OCI-LY7 (cell line): ENCODE results near the gene CISTR. TPM values are rescaled to one million over a fixed set of nuclear protein-coding genes. Genes with fewer than 3 reads are reported as not detected.
"Not testable (repeated sequence)": the region's sequence is repeated elsewhere in the genome, so short reads cannot be mapped to it uniquely, and the experiment has no call there.

Experiments
- BruUV-seq: library from RNA; stranded (reverse); fragments of 400-500 nt; replicated peaks from 2 replicates; lab custom pipeline; 2021; lab: Mats Ljungman, UMichigan
- CTCF ChIA-PET: fragments of 300-600 bp; sonication (Branson Sonifier 250); formaldehyde crosslinking; loops from one replicate; lab custom pipeline; 2022; ENCODE audit warnings: antibody characterized with exemption; ENCODE audit not compliant: unreplicated experiment; lab: Charles Lee
- POLR2A ChIA-PET: fragments of 300-600 bp; sonication (Branson Sonifier 250); formaldehyde crosslinking; loops from one replicate; lab custom pipeline; 2022; ENCODE audit warnings: antibody characterized with exemption; lab: Charles Lee
- DNase-seq: peaks from one replicate; pipeline ENCODE4 v3.0.0-alpha.2; 2015; ENCODE audit warnings: low spot score
- H2AFZ ChIP-seq: fragments of 200-600 bp; sonication (generic), shearing (Covaris generic); 2 replicates; pipeline ENCODE4 v1.6.1; 2014; ENCODE audit warnings: mild to moderate bottlenecking, antibody characterized with exemption, low read length, moderate library complexity
- H3K27ac ChIP-seq: fragments of 200-600 bp; sonication (generic); 2 replicates; pipeline ENCODE4 v1.5.1; 2014; ENCODE audit warnings: mixed run types, low read depth, mild to moderate bottlenecking, moderate library complexity, low read length, inconsistent platforms; ENCODE audit not compliant: poor library complexity, severe bottlenecking
- H3K36me3 ChIP-seq: fragments of 200-600 bp; sonication (generic); 2 replicates; pipeline ENCODE4 v1.6.1; 2014; ENCODE audit warnings: mild to moderate bottlenecking, antibody characterized with exemption, low read length, moderate library complexity, mixed read lengths; ENCODE audit not compliant: insufficient read depth
- H3K4me1 ChIP-seq: fragments of 200-600 bp; sonication (generic); 2 replicates; pipeline ENCODE4 v1.5.1; 2014; ENCODE audit warnings: mild to moderate bottlenecking, low read length; ENCODE audit not compliant: insufficient read depth, poor library complexity, severe bottlenecking
- H3K4me2 ChIP-seq: fragments of 200-600 bp; sonication (generic); 2 replicates; pipeline ENCODE4 v1.6.1; 2014; ENCODE audit warnings: mild to moderate bottlenecking, low read length
- H3K4me3 ChIP-seq: fragments of 200-600 bp; sonication (generic); 2 replicates; pipeline ENCODE4 v1.5.1; 2014; ENCODE audit warnings: mild to moderate bottlenecking, low read depth, low read length; ENCODE audit not compliant: poor library complexity, severe bottlenecking
- H3K79me2 ChIP-seq: fragments of 200-600 bp; sonication (generic); 2 replicates; pipeline ENCODE4 v1.6.1; 2016; ENCODE audit warnings: low read depth, mild to moderate bottlenecking, low read length, moderate library complexity, mixed read lengths; ENCODE audit not compliant: insufficient read depth
- H3K9me2 ChIP-seq: fragments of 200-600 bp; sonication (generic); 2 replicates; pipeline ENCODE4 v1.6.1; 2016; ENCODE audit warnings: mild to moderate bottlenecking, low read length, mixed read lengths; ENCODE audit not compliant: insufficient read depth
- H3K9me3 ChIP-seq: fragments of 200-600 bp; sonication (generic); 2 replicates; pipeline ENCODE4 v1.6.1; 2014; ENCODE audit warnings: mild to moderate bottlenecking, mixed run types, low read length, mixed read lengths
- H4K20me1 ChIP-seq: fragments of 200-600 bp; sonication (generic); 2 replicates; pipeline ENCODE4 v1.6.1; 2014; ENCODE audit warnings: mild to moderate bottlenecking, antibody characterized with exemption, low read length, moderate library complexity, mixed read lengths; ENCODE audit not compliant: insufficient read depth
- EZH2phosphoT487 ChIP-seq: fragments of 200-600 bp; sonication (generic); IDR thresholded peaks from 2 replicates; pipeline ENCODE4 v1.6.1; 2018; ENCODE audit warnings: low read depth, borderline replicate concordance, mild to moderate bottlenecking, mixed run types, antibody characterized with exemption, low read length, moderate library complexity, mixed read lengths
- intact Hi-C: fragments of 100-400 bp; cut with micrococcal nuclease; formaldehyde crosslinking; loops from one replicate; pipeline ENCODE4 v1.10.0; 2022; ENCODE audit not compliant: unreplicated experiment
- total RNA-seq, 2 experiments: library from RNA; depleted of rRNA in 1 of 2; stranded (reverse); fragments of >200 nt in 1 of 2; shearing (Covaris generic) in 1 of 2; gene quantifications; 2 replicates each; pipeline ENCODE4 v1.2.3, GENCODE V29; 2014 to 2022
- TF ChIP-seq, protein P1 (sequence below): fragments of 200-600 bp; sonication (generic); conservative IDR thresholded peaks from 2 replicates; pipeline ENCODE4 v1.5.1; 2014; ENCODE audit warnings: mild to moderate bottlenecking, antibody characterized with exemption, low read length, moderate library complexity, mixed read lengths

Gene CISTR
- total RNA-seq, 2 experiments from 2014 or later: 0.76 to 1.3 TPM

DNA sequence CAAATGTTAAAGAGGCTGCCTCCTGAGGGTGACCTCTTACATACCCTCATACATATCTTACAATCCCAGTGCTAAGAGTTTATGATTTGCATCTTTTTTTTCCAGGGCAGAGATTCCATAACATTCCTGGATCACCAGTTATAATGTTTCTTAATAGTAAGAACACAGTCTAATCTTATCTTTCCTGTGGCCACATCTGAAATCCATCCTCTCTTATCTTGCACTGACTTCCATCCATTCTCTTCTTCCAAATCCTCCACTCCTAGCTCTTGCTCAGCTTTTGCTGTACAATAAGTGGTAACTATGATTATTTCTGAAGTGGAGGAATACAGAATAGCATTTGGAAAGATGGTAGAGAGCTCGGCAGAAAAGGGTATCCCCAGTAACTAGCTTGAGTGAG lies 30.8 kb downstream of the CISTR start:
- H3K79me2 ChIP-seq: no peaks in the 10 kb centered on the region
- no peak overlapping the region for H3K4me2 ChIP-seq
- no peak overlapping the region for H2AFZ ChIP-seq
- no peak for DNase-seq
- no peak overlapping the region for H3K4me3 ChIP-seq
- BruUV-seq: no TSS peak
- no peaks in the 10 kb centered on the region for H3K9me3 ChIP-seq
- CTCF ChIA-PET: no interaction called here
- no peaks in the 10 kb centered on the region for H3K36me3 ChIP-seq
- no peak for TF ChIP-seq EZH2phosphoT487
- TF ChIP-seq, protein P1, sequence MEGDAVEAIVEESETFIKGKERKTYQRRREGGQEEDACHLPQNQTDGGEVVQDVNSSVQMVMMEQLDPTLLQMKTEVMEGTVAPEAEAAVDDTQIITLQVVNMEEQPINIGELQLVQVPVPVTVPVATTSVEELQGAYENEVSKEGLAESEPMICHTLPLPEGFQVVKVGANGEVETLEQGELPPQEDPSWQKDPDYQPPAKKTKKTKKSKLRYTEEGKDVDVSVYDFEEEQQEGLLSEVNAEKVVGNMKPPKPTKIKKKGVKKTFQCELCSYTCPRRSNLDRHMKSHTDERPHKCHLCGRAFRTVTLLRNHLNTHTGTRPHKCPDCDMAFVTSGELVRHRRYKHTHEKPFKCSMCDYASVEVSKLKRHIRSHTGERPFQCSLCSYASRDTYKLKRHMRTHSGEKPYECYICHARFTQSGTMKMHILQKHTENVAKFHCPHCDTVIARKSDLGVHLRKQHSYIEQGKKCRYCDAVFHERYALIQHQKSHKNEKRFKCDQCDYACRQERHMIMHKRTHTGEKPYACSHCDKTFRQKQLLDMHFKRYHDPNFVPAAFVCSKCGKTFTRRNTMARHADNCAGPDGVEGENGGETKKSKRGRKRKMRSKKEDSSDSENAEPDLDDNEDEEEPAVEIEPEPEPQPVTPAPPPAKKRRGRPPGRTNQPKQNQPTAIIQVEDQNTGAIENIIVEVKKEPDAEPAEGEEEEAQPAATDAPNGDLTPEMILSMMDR: no peak
- H3K27ac ChIP-seq: no peak overlapping the region
- POLR2A ChIA-PET: interaction anchor here (0.7 to 1.2 kb wide), 3 partner anchors 13 to 114 kb away, joined by 3 to 6 read pairs (median 3); no protein-coding TSS in a partner anchor
- H3K9me2 ChIP-seq: no peaks in the 10 kb centered on the region
- intact Hi-C loops: no loop called here
- no peaks in the 10 kb centered on the region for H4K20me1 ChIP-seq
- peaks cover under 1% of the 10 kb centered on the region for H3K4me1 ChIP-seq

DNA sequence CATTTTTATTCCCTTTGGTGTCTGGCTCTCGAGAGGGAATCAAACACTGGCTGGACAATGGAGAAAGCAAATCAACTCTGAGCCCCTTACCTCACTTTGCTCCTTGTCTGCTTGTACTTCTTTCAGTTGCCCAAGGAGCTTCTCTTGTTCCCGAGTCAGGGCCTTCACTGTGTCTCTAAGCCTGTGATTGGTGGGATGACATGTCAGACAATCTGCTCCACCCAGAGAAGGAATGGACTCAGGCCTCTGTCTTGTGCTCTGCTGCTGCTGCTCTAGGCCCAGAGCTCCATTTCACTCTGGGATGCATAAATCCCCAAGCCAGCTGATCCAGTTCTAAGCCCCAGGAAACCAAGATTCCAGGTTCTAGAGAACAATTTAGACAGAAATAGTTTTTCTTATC lies 32.1 kb downstream of the CISTR start:
- Histone ChIP-seq H3K36me3 (no peaks in the 10 kb centered on the region), H2AFZ (no peak overlapping the region), H3K79me2 (no peaks in the 10 kb centered on the region), H4K20me1 (no peaks in the 10 kb centered on the region), H3K27ac (no peak overlapping the region), H3K9me3 (no peaks in the 10 kb centered on the region), H3K4me1 (no peaks in the 10 kb centered on the region), H3K4me3 (no peak overlapping the region), H3K9me2 (no peaks in the 10 kb centered on the region), H3K4me2 (no peak overlapping the region)
- ChIA-PET CTCF (no interaction called here), POLR2A (no interaction called here)
- intact Hi-C loops: no loop called here
- no peak for DNase-seq
- BruUV-seq: no TSS peak
- TF ChIP-seq, protein P1: no peak
- TF ChIP-seq EZH2phosphoT487: no peak

DNA sequence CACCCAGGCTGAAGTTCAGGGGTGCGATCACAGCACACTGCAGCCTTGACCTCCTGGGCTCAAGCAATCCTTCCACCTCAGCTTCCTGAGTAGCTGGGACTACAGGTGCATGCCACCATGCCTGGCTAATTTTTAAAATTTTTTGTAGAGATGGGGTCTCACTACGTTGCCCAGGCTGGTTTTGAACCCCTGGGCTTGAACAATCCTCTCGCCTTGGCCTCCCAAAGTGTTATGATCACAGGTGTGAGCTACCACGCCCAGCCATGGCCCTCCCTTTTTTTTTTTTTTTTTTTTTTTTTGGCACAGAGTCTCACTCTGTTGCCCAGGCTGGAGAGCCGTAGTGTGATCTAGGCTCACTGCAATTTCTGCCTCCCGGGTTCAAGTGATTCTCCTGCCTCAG lies 33.2 kb downstream of the CISTR start:
- DNase-seq, H3K79me2 ChIP-seq, BruUV-seq, H3K36me3 ChIP-seq, H3K4me1 ChIP-seq, H3K27ac ChIP-seq, CTCF ChIA-PET, H4K20me1 ChIP-seq, H3K4me2 ChIP-seq, H3K9me2 ChIP-seq, H3K4me3 ChIP-seq, intact Hi-C loops, POLR2A ChIA-PET, H2AFZ ChIP-seq, H3K9me3 ChIP-seq: not testable (repeated sequence)
